ENCODE results near the gene C19orf25. TPM values are rescaled to one million over a fixed set of nuclear protein-coding genes. Genes with fewer than 3 reads are reported as not detected.

Gene C19orf25
- total RNA-seq, 1 donor from 2014 or later = 25.0 TPM

DNA sequence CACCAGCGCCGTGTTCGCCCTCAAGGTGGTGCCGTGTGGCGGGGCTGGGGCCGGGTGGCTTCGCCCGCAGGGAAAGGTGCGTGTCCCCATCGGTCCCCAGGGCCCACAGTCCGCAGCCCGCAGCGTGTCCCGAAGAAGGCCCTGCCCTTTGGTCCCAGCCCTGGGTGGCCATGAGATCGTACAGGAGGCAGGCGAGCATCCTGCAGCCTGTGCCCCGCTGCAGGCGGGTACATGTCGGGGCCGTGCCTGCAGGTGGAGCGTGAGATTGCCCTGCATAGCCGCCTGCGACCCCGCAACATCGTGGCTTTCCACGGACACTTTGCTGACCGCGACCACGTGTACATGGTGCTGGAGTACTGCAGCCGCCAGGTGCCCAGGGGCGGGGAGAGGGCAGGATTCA, 46.3 kb upstream of the C19orf25 start:
- no peaks in the 10 kb centered on the region for H3K9me3 ChIP-seq
- H3K4me3 ChIP-seq = peak overlapping the region in 1 of 2 donors; percentile 40
- peaks cover 36% of the 10 kb centered on the region for H3K4me1 ChIP-seq
- H3K36me3 ChIP-seq = no peaks in the 10 kb centered on the region
- TF ChIP-seq POLR2A (IDR thresholded peaks at IDR 0.05) = no peak
- TF ChIP-seq, protein P1, sequence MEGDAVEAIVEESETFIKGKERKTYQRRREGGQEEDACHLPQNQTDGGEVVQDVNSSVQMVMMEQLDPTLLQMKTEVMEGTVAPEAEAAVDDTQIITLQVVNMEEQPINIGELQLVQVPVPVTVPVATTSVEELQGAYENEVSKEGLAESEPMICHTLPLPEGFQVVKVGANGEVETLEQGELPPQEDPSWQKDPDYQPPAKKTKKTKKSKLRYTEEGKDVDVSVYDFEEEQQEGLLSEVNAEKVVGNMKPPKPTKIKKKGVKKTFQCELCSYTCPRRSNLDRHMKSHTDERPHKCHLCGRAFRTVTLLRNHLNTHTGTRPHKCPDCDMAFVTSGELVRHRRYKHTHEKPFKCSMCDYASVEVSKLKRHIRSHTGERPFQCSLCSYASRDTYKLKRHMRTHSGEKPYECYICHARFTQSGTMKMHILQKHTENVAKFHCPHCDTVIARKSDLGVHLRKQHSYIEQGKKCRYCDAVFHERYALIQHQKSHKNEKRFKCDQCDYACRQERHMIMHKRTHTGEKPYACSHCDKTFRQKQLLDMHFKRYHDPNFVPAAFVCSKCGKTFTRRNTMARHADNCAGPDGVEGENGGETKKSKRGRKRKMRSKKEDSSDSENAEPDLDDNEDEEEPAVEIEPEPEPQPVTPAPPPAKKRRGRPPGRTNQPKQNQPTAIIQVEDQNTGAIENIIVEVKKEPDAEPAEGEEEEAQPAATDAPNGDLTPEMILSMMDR (IDR thresholded peaks at IDR 0.05) = no peak
- TF ChIP-seq POLR2AphosphoS5 (IDR thresholded peaks at IDR 0.05; ENCODE audit: insufficient read depth in 1 of 2, low read depth in 1 of 2) = no peak
- no peaks in the 10 kb centered on the region for H3K27me3 ChIP-seq
- H3K27ac ChIP-seq = no peak overlapping the region
- DNase-seq (ENCODE audit: extremely low spot score in 2 of 2) = no peak
- intact Hi-C loops (cut with DNase I) = no loop called here

DNA sequence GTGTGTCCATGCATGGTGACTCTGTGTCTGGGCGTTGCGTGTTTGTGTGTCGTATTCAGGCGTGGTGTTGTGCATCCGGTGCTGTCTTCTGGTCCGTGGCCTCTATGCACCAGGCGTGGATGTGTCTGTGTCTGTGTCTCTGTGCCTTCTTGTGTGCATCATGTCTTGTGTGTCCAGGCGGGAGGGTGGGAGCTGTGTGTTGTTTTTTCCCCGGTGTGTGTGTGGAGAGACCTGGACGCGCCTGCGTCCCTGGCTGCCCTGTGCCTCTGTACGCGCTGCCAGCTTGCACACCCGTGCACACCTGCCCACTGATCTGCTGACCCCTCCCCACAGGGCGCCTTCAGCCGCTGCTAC, 45.9 kb upstream of the C19orf25 start:
- H3K36me3 ChIP-seq = no peaks in the 10 kb centered on the region
- TF ChIP-seq, protein P1 (IDR thresholded peaks at IDR 0.05) = no peak
- TF ChIP-seq POLR2AphosphoS5 (IDR thresholded peaks at IDR 0.05; ENCODE audit: insufficient read depth in 1 of 2, low read depth in 1 of 2) = no peak
- no peak for TF ChIP-seq POLR2A (IDR thresholded peaks at IDR 0.05)
- intact Hi-C loops (cut with DNase I) = no loop called here
- H3K4me1 ChIP-seq = peaks cover 36% of the 10 kb centered on the region
- no peaks in the 10 kb centered on the region for H3K9me3 ChIP-seq
- no peak for DNase-seq (ENCODE audit: extremely low spot score in 2 of 2)
- no peaks in the 10 kb centered on the region for H3K27me3 ChIP-seq
- peak overlapping the region; percentile 40 to 59 for H3K4me3 ChIP-seq
- no peak overlapping the region for H3K27ac ChIP-seq

DNA sequence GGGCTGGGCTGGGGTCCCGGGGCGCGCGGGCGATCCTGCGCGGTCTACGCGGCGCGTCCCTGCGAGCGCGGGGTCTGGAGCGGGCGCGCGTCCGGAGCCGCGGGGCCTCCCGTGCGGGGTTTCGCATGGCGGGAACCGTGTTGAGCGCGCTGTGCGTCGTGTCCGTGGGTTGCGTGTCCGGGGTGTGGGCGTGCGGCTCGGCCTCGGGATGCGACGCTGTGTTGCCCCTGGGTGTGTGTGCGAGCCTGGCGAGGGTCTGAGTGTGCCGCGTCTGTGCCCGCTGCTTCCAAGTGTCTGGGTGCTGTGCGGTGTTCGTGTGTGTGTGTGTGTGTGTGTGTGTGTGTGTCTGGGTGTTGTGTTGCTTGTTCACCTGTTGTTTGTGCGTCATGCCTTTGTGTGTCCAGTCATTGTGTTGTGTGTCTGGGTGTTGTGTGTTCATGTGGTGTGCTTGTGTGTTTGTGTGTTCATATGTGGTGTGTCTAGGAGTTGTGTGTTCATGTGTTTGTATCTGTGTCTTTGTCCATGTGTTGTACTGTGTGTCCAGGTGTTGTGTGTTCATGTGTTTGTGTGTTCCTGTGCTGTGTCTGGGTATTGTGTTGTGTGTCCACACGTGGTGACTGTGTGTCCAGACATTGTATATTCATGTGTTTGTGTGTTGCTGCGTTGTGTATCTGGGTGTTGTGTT, 45.4 kb upstream of the C19orf25 start:
- TF ChIP-seq POLR2AphosphoS5 (IDR thresholded peaks at IDR 0.05; ENCODE audit: insufficient read depth in 1 of 2, low read depth in 1 of 2) (no peak), POLR2A (IDR thresholded peaks at IDR 0.05) (no peak)
- TF ChIP-seq, protein P1 (IDR thresholded peaks at IDR 0.05) = no peak
- Histone ChIP-seq H3K4me1 (peaks cover 36% of the 10 kb centered on the region), H3K9me3 (no peaks in the 10 kb centered on the region), H3K27ac (peak overlapping the region; percentile 88), H3K4me3 (peak overlapping the region; percentile 40 to 59), H3K27me3 (no peaks in the 10 kb centered on the region), H3K36me3 (no peaks in the 10 kb centered on the region)
- intact Hi-C loops (cut with DNase I) = no loop called here
- no peak for DNase-seq (ENCODE audit: extremely low spot score in 2 of 2)

DNA sequence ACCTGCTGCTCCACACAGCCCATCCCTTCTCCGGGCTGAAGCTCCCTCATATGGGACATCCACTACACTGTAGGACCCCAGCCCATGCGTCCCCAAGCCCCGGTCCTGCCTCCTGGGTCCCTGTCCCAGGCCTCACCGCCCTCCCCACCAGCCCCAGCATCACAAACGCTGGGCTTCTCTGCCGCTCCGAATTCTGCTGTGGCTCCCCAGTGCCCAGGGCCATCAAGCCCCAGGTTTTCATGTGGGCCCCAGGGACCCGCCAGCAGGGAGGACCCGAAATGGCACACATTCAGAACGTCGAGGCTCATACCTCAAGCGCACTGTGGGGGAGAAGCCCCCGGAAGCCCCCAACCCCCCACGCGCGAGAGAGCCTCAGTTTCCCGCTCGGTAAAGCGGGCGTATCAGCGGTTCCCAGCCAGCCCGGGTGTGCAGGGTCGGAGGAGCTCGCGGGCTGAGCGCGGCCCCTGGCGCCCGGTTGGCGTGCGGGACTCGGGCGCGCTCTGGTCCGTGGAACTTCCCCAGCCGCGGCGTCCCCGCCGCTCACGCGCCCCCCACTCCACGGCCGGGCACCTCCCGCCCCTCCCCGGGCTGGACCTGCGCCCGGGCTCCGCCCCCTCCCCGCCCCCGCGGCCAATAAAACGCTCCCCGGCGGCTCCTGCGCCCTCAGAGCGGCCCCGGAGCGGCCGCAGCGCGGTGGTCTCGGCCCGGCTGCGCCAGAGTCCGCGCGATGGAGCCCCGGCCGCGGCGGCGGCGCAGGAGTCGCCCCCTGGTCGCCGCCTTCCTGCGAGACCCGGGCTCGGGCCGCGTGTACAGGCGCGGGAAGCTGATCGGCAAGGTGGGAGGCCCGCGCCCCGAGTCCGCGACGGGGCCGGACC, 44.6 kb upstream of the C19orf25 start, which contains the start of gene PLK5:
Gene PLK5 (plus strand): TSS at position 666 of the 875 bp plus-strand sequence. CDS start 2,920 bp downstream, outside the sequence.
- Histone ChIP-seq H3K27me3 (no peaks in the 10 kb centered on the region), H3K27ac (peak within 1 kb of the TSS; percentile 88), H3K4me3 (peak within 1 kb of the TSS; percentile 40 to 59), H3K9me3 (no peaks in the 10 kb centered on the region), H3K4me1 (peaks cover 36% of the 10 kb centered on the region), H3K36me3 (no peaks in the 10 kb centered on the region)
- intact Hi-C loops (cut with DNase I) = no loop called here
- DNase-seq (ENCODE audit: extremely low spot score in 2 of 2) = no peak
- TF ChIP-seq POLR2AphosphoS5 (IDR thresholded peaks at IDR 0.05; ENCODE audit: insufficient read depth in 1 of 2, low read depth in 1 of 2) (no peak), POLR2A (IDR thresholded peaks at IDR 0.05) (peak in 1 of 2 donors; percentile 62)

DNA sequence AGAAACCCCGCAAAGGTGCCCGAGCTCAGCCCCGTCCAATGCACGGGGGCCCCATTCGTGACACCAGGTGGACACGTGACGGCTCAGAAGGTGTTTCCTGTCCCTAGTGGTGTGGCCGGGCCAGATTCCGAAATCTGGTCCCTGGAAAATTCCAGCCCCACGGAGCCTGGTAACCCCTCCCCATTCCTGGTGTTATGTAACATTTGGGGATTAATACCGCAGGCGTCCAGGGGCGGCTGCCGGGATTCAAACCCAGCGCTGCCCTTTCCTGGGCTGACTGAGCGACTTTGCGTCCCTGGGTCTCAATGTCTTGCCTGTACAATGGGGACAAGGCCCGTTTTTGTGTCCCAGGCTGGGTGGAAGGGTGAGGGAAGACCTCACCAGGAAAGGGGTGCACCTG, 43.8 kb upstream of the C19orf25 start:
- DNase-seq (ENCODE audit: extremely low spot score in 2 of 2) = no peak
- Histone ChIP-seq H3K36me3 (no peaks in the 10 kb centered on the region), H3K27me3 (no peaks in the 10 kb centered on the region), H3K4me3 (no peak overlapping the region), H3K27ac (peak overlapping the region; percentile 88), H3K9me3 (no peaks in the 10 kb centered on the region), H3K4me1 (peaks cover 36% of the 10 kb centered on the region)
- intact Hi-C loops (cut with DNase I) = no loop called here
- TF ChIP-seq, protein P1 (IDR thresholded peaks at IDR 0.05) = no peak
